ENCODE results near the gene PTX4.

The PTX4 gene

DNA sequence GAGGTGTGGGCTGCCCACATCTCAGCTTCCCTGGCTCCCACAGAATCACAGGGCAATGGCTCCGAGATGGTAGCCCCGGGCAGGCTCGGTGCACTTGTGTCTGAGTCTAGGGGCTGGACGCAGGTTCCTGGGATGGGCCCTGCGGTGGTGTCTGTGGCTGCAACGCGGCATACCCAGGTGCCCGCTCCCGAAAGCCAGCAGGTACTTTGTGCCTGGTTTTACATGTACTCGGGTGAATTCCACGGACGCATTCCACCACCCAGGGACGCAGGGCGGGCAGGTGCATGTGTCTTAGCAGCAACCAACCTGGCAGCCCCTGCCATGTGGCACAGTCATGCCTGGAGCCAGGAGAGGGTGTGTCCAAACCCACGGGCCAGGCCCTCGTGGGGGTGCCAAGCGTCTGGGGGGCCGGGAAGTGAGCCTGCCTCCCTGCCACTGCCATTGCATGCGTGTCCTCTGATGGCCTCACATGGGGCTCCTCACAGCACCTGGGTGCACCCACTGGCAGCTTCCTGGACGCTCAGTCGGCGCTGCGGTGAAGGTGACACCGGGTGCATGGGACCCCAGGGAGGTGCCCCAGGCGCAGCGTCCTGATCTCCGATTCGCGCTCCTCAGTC, 40.3 kb upstream of the PTX4 start:
- H3K4me3 ChIP-seq (ENCODE audit: low read length), result no peak overlapping the region
- DNase-seq (ENCODE audit: low read depth), result no peak
- TF ChIP-seq, protein P1, sequence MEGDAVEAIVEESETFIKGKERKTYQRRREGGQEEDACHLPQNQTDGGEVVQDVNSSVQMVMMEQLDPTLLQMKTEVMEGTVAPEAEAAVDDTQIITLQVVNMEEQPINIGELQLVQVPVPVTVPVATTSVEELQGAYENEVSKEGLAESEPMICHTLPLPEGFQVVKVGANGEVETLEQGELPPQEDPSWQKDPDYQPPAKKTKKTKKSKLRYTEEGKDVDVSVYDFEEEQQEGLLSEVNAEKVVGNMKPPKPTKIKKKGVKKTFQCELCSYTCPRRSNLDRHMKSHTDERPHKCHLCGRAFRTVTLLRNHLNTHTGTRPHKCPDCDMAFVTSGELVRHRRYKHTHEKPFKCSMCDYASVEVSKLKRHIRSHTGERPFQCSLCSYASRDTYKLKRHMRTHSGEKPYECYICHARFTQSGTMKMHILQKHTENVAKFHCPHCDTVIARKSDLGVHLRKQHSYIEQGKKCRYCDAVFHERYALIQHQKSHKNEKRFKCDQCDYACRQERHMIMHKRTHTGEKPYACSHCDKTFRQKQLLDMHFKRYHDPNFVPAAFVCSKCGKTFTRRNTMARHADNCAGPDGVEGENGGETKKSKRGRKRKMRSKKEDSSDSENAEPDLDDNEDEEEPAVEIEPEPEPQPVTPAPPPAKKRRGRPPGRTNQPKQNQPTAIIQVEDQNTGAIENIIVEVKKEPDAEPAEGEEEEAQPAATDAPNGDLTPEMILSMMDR (IDR thresholded peaks at IDR 0.05; ENCODE audit: insufficient read depth, low read depth, low read length, missing control alignments), result no peak

DNA sequence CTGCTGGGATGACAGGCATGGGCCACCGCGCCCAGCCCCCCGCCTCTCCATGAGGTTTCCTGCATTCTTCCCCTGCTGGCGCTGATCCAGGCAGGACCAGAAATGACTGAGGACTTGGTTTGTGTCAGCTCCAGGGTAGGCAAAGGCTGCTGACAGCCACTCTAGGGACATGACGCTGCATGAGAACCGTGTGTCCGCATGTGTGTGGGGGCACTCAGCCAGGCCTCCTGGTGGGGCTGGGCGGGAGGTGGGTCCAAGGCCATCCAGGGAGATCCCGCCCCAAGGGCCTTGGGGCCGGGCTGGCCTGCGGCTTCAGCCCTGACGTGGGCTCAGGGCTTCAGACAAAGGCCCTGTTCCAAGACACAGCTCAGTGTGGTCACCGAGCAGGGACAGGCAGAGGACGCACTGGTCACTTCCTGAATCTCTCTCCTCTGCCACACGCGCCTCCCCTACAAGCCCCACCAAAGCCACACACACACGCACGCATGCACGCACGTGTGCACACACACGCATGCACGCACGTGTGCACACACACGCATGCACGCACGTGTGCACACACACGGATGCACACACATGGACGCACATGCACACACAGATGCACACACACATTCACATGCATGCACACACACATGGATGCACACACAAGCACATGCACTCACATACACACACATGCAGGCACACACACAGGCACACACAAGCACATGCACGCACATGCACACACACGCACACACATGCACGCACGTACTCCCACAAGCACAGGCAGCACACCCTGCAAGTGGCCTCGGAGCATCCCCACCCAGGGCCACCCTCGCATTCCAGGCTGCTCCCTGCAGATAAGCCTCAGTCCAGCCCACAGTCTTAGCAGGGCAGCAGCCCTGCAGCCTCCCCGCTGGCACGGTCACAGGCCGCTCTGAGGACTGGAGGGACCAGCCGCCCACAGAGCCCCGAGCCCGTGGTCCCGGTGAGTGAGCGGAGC, 39.4 kb upstream of the PTX4 start:
- TF ChIP-seq, protein P1 (IDR thresholded peaks at IDR 0.05; ENCODE audit: insufficient read depth, low read depth, low read length, missing control alignments), result no peak
- H3K4me3 ChIP-seq (ENCODE audit: low read length), result no peak overlapping the region
- no peak for DNase-seq (ENCODE audit: low read depth)

DNA sequence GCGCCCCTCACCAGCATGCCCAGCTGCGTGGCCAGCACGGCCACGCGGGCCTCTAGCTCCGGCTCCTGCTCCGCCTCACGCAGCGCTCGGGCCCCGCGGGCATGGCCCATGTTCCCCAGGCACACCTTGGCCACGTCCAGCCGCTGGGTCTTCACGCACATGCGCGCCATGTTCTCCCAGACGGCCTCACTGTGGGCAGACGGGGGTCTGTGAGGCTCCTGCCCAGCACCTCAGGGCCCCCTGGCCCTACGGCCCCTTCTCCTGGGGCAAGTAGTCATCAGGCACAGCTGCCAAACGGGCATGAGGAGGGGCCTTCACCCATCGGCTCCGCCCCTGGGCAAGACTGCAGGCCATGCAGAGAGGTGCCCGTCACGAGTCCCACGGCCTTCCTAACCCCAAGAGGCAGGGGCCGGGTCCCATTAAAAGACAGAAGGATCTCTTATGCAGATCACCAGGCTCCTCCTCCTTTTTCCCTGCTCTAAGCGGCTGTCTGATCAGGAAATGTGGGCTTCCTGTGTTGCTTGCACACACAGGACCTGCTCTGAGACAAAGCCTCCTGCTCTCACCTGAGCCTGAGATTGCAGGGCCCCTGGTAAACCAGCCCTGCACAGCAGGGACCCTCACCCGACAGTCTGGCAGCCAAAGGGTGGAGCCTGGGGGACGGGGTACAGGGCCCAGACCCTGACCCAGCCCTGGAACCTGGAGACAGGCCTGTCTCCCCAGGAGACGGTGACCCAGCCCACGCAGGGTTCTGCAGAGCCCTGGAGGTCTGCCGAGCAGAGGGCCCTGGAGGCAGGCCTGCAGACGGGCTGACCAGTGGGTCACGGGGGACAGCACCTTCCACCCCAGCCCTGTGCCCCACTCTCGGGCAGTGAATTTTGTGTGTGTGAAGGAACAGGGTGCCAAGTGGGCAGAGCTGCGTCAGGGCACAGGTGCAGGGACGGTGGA, 38.1 kb upstream of the PTX4 start:
- DNase-seq (ENCODE audit: low read depth), result no peak
- H3K4me3 ChIP-seq (ENCODE audit: low read length), result no peak overlapping the region
- TF ChIP-seq, protein P1 (IDR thresholded peaks at IDR 0.05; ENCODE audit: insufficient read depth, low read depth, low read length, missing control alignments), result no peak

DNA sequence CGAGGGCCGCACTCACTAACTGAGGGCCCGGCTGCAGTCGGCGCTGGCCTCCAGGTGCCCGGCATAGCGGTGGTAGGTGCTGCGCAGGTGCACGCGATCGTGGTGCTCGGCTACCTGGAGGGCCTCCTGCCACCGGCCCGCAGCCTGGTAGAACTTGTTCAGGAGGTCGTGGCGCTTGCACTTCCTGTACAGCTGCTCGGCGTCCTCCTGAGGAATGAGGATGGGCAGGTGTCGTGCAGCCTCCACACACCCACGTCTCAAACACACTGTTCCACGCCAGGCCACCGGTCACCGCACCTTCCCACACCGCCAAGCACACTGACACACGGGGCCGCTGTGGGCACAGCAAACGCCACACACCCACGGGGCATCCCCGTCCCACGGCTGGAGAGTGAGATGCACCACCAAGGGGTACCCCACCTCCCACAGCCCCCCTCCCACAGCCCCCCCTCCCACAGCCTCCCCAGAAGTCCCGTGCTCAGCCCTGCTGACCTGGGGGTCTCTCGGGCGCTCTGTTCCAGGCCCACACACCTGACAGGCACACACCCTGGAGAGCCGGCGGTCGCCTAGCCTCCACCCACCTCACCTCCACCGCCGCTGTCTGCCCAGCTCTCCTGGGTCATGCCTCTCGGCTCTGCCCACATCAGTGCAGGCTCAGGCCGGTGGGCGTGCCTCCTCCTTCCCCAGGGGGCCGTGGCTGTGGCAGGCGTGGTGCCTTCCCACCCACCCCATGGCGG, 37.3 kb upstream of the PTX4 start:
- TF ChIP-seq, protein P1 (IDR thresholded peaks at IDR 0.05; ENCODE audit: insufficient read depth, low read depth, low read length, missing control alignments), result no peak
- DNase-seq (ENCODE audit: low read depth), result no peak
- H3K4me3 ChIP-seq (ENCODE audit: low read length), result no peak overlapping the region

DNA sequence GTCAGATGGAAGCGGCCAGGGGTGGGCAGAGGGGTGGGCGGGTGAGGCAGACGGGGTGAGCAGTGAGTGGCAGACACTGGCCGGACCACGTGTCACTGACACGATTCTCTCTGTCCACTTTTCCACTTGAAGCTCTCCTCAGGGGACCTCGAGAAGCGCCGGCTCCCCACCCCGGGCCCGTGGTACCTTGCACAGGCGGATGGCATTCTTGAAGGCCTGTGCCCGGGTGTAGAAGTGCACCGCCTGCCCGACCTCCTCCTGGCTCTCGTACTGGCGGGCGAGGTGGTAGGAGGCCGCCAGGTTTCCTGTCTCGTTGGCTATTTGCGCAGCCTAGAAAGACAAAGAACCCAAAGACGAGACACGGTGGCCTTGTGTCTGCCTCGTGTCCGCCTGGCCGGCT, 35.6 kb upstream of the PTX4 start:
- TF ChIP-seq, protein P1 (IDR thresholded peaks at IDR 0.05; ENCODE audit: insufficient read depth, low read depth, low read length, missing control alignments), result no peak
- H3K4me3 ChIP-seq (ENCODE audit: low read length), result no peak overlapping the region
- no peak for DNase-seq (ENCODE audit: low read depth)
